ENCODE data around the gene TBCA. TPM values are rescaled to one million over a fixed set of nuclear protein-coding genes. Genes with fewer than 3 reads are reported as not detected.

The TBCA gene
- total RNA-seq, 1 experiment from 2014 or later, result 330 TPM

DNA sequence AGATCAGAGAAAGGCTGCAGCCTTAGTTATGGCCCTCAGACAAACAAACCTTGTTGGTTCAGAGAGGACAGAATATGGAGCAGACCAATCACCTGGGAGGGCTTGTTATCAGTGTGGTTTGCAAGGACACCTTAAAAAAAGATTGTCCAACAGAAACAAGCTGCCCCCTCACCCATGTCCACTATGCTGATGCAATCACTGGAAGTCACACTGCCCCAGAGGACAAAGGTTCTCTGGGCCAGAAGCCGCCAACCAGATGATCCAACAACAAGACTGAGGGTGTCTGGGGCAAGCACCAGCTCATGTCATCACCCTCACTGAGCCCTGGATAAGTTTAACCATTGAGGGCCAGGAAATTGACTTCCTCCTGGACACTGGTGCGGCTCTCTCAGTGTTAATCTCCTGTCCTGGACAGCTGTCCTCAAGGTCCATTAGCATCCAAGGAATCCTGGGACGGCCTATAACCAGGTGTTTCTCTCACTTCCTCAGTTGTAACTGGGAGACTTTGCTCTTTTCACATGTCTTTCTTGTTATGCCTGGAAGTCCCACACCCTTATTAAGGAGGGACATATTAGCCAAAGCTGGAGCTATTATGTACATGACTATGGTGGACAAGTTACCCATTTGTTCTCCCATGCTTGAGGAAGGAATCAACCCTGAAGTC lies 36.9 kb upstream of the TBCA start:
- peaks cover 21% of the 10 kb centered on the region for H3K9me3 Mint-ChIP-seq (ENCODE audit: unreplicated experiment)
- CTCF ChIA-PET, result no interaction called here

DNA sequence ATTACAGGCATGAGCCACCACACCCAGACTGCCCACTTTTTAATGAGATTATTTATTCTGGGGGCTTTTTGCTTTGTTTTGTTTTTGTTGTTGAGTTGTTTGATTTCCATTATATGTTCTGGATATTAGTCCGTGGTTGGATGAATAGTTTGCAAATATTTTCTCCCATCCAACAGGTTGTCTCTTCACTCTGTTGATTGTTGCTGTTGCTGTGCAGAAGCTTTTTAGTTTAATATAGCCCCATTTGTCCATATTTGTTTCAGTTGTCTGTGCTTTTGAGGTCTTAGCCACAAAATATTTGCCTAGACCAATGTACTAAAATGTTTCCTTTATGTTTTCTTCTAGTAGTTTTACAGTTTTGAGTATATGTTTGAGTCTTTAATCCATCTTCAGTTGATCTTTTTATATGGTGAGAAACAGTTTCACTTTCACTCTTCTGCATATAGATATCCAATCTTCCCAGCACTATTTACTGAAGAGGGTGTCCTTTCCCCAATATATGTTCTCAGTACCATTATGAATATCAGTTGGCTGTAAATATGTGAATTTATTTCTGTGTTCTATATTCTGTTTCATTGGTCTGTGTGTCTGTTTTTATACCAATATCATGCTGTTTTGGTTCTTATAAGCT lies 30.2 kb upstream of the TBCA start:
- H3K36me3 Mint-ChIP-seq (ENCODE audit: insufficient read depth, unreplicated experiment), result peaks cover 4% of the 10 kb centered on the region
- no peaks in the 10 kb centered on the region for H3K4me1 ChIP-seq
- intact Hi-C loops (cut with micrococcal nuclease; ENCODE audit: unreplicated experiment), result no loop called here
- no peaks in the 10 kb centered on the region; the same call in none of the 2 replicates for H3K9me3 ChIP-seq
- H3K9me3 Mint-ChIP-seq (ENCODE audit: unreplicated experiment), result peaks cover 26% of the 10 kb centered on the region
- H3K27me3 ChIP-seq (replicated peaks; ENCODE audit: control insufficient read depth, insufficient read depth, low read length), result no peaks in the 10 kb centered on the region
- DNase-seq, result no peak
- no peak overlapping the region for H3K4me3 ChIP-seq (ENCODE audit: low read depth, low read length)
- H3K4me1 Mint-ChIP-seq (ENCODE audit: low read depth, unreplicated experiment), result peaks cover 5% of the 10 kb centered on the region
- no peak overlapping the region for H3K27ac Mint-ChIP-seq (ENCODE audit: unreplicated experiment)
- no peak overlapping the region for H3K4me3 Mint-ChIP-seq (ENCODE audit: unreplicated experiment)
- POLR2A ChIA-PET, result no interaction called here
- no TSS peak for BruUV-seq (replicated peaks)
- H3K27me3 Mint-ChIP-seq (ENCODE audit: insufficient read depth, unreplicated experiment), result no peaks in the 10 kb centered on the region
- TF ChIP-seq, protein P1, sequence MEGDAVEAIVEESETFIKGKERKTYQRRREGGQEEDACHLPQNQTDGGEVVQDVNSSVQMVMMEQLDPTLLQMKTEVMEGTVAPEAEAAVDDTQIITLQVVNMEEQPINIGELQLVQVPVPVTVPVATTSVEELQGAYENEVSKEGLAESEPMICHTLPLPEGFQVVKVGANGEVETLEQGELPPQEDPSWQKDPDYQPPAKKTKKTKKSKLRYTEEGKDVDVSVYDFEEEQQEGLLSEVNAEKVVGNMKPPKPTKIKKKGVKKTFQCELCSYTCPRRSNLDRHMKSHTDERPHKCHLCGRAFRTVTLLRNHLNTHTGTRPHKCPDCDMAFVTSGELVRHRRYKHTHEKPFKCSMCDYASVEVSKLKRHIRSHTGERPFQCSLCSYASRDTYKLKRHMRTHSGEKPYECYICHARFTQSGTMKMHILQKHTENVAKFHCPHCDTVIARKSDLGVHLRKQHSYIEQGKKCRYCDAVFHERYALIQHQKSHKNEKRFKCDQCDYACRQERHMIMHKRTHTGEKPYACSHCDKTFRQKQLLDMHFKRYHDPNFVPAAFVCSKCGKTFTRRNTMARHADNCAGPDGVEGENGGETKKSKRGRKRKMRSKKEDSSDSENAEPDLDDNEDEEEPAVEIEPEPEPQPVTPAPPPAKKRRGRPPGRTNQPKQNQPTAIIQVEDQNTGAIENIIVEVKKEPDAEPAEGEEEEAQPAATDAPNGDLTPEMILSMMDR (IDR thresholded peaks at IDR 0.05; ENCODE audit: insufficient read depth in 1 of 2, low read depth in 1 of 2, low read length in 1 of 2, severe bottlenecking in 1 of 2, unreplicated experiment in 1 of 2), result no peak
- no peaks in the 10 kb centered on the region for H3K36me3 ChIP-seq (ENCODE audit: control insufficient read depth, insufficient read depth, low read length)
- CTCF ChIA-PET, result no interaction called here

More for the DNA sequence above, 36.9 kb upstream of the TBCA start:
- H3K4me3 Mint-ChIP-seq (ENCODE audit: unreplicated experiment), result no peak overlapping the region
- H3K9me3 ChIP-seq, result no peaks in the 10 kb centered on the region; the same call in 1 of the 2 replicates
- no peaks in the 10 kb centered on the region for H3K4me1 Mint-ChIP-seq (ENCODE audit: low read depth, unreplicated experiment)
- H3K27me3 Mint-ChIP-seq (ENCODE audit: insufficient read depth, unreplicated experiment), result no peaks in the 10 kb centered on the region
- H3K27ac Mint-ChIP-seq (ENCODE audit: unreplicated experiment), result no peak overlapping the region
- DNase-seq, result peak; percentile 46 to 47
- H3K4me3 ChIP-seq (ENCODE audit: low read depth, low read length), result no peak overlapping the region
- BruUV-seq (replicated peaks), result no TSS peak
- intact Hi-C loops (cut with micrococcal nuclease; ENCODE audit: unreplicated experiment), result no loop called here
- no peaks in the 10 kb centered on the region for H3K36me3 ChIP-seq (ENCODE audit: control insufficient read depth, insufficient read depth, low read length)
- H3K36me3 Mint-ChIP-seq (ENCODE audit: insufficient read depth, unreplicated experiment), result peaks cover 4% of the 10 kb centered on the region
- POLR2A ChIA-PET, result no interaction called here
- TF ChIP-seq, protein P1 (IDR thresholded peaks at IDR 0.05; ENCODE audit: insufficient read depth in 1 of 2, low read depth in 1 of 2, low read length in 1 of 2, severe bottlenecking in 1 of 2, unreplicated experiment in 1 of 2), result no peak
- no peaks in the 10 kb centered on the region for H3K27me3 ChIP-seq (replicated peaks; ENCODE audit: control insufficient read depth, insufficient read depth, low read length)
- H3K4me1 ChIP-seq, result no peaks in the 10 kb centered on the region

DNA sequence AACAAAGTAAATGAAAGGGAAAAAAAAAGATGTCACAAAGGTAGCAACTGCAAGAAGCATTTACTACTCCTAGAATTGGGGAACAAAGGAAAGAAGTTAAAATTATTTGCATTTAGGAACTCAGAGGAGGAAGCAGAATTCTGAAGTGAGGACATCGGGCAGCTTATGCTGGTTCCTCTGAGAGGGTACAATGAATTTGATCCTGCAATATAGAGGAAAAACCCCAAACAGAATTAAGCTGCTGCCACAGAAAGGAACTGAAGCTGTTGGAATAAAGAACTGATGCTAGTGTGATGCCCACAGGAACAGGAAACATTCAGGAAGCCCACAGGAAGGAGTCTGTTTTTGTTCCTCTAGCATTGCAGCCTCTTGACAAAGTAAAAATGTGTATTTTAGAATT lies 22.3 kb upstream of the TBCA start:
- intact Hi-C loops (cut with micrococcal nuclease; ENCODE audit: unreplicated experiment), result no loop called here
- Mint-ChIP-seq H3K27ac (ENCODE audit: unreplicated experiment) (no peak overlapping the region), H3K4me3 (ENCODE audit: unreplicated experiment) (no peak overlapping the region), H3K9me3 (ENCODE audit: unreplicated experiment) (peaks cover 18% of the 10 kb centered on the region), H3K36me3 (ENCODE audit: insufficient read depth, unreplicated experiment) (no peaks in the 10 kb centered on the region), H3K27me3 (ENCODE audit: insufficient read depth, unreplicated experiment) (peaks cover 6% of the 10 kb centered on the region), H3K4me1 (ENCODE audit: low read depth, unreplicated experiment) (no peaks in the 10 kb centered on the region)
- ChIA-PET POLR2A (no interaction called here), CTCF (no interaction called here)
- Histone ChIP-seq H3K9me3 (no peaks in the 10 kb centered on the region; the same call in none of the 2 replicates), H3K36me3 (ENCODE audit: control insufficient read depth, insufficient read depth, low read length) (no peaks in the 10 kb centered on the region), H3K27me3 (replicated peaks; ENCODE audit: control insufficient read depth, insufficient read depth, low read length) (no peaks in the 10 kb centered on the region), H3K4me1 (no peaks in the 10 kb centered on the region), H3K4me3 (ENCODE audit: low read depth, low read length) (no peak overlapping the region)
- BruUV-seq (replicated peaks), result no TSS peak
- TF ChIP-seq, protein P1 (IDR thresholded peaks at IDR 0.05; ENCODE audit: insufficient read depth in 1 of 2, low read depth in 1 of 2, low read length in 1 of 2, severe bottlenecking in 1 of 2, unreplicated experiment in 1 of 2), result no peak
- DNase-seq, result no peak

All from Caco-2 (cell line).